ENCODE measurements around the gene COL19A1.

The COL19A1 gene

GRCh38 chr6:70131528-70131927 lies 265.2 kb downstream of the COL19A1 start:
- no peak for DNase-seq

- no peak for DNase-seq
Measured at GRCh38 chr6:70133246-70133645, 266.9 kb downstream of the COL19A1 start.

GRCh38 chr6:70134542-70134941 lies 268.2 kb downstream of the COL19A1 start:
- DNase-seq: no peak

GRCh38 chr6:70135219-70136160 lies 269.1 kb downstream of the COL19A1 start:
- no peak for DNase-seq

- no peak for DNase-seq
Measured at GRCh38 chr6:70136996-70137395, 270.6 kb downstream of the COL19A1 start.

- no peak for DNase-seq
Measured at GRCh38 chr6:70140496-70140895, 274.1 kb downstream of the COL19A1 start.

GRCh38 chr6:70142034-70142433 lies 275.7 kb downstream of the COL19A1 start:
- no peak for DNase-seq

GRCh38 chr6:70145178-70145577 lies 278.8 kb downstream of the COL19A1 start:
- DNase-seq: no peak

- no peak for DNase-seq
Measured at GRCh38 chr6:70149209-70149788, 282.9 kb downstream of the COL19A1 start.

- DNase-seq: no peak
Measured at GRCh38 chr6:70150521-70150920, 284.2 kb downstream of the COL19A1 start.

GRCh38 chr6:70151616-70152015 lies 285.3 kb downstream of the COL19A1 start:
- no peak for DNase-seq

- no peak for DNase-seq
Measured at GRCh38 chr6:70152786-70153185, 286.4 kb downstream of the COL19A1 start.

- DNase-seq: no peak
Measured at GRCh38 chr6:70157086-70157485, 290.7 kb downstream of the COL19A1 start.

- DNase-seq: no peak
Measured at GRCh38 chr6:70160276-70160675, 293.9 kb downstream of the COL19A1 start.

- DNase-seq: no peak
Measured at GRCh38 chr6:70162972-70163371, 296.6 kb downstream of the COL19A1 start.

- no peak for DNase-seq
Measured at GRCh38 chr6:70163795-70164194, 297.4 kb downstream of the COL19A1 start.

GRCh38 chr6:70164556-70164955 lies 298.2 kb downstream of the COL19A1 start:
- no peak for DNase-seq

- peak; percentile 41 to 51 for DNase-seq
Measured at GRCh38 chr6:70166088-70166958, 300.0 kb downstream of the COL19A1 start.

GRCh38 chr6:70168681-70169377 lies 302.5 kb downstream of the COL19A1 start:
- no peak for DNase-seq

GRCh38 chr6:70171236-70171635 lies 304.9 kb downstream of the COL19A1 start:
- no peak for DNase-seq

GRCh38 chr6:70172252-70172651 lies 305.9 kb downstream of the COL19A1 start:
- no peak for DNase-seq

- no peak for DNase-seq
Measured at GRCh38 chr6:70175770-70176169, 309.4 kb downstream of the COL19A1 start.

Measured in SHP77 (cell line).